ENCODE results near the gene PTCH1.

PTCH1 gene

DNA sequence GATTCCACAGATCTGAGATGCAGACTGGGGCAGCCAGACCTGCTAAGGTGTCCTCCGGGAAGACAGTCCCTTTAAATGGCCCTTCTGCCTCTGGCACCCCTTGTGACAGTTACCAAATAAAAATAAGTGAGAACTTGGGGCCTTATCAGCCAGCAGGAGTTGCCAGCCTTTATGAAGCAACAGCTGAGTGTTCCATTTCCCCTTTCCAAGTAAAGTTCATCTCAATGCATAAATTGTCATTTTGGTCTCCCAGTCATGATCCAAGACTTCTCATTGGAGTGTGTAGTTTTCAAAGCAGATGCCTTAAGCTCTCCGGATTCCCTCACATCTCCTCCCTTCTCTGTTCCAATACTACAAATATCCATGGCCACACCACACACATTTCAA lies 4.1 kb downstream of the PTCH1 start:
- DNase-seq (ENCODE audit: low read depth in 2 of 2), result no peak

DNA sequence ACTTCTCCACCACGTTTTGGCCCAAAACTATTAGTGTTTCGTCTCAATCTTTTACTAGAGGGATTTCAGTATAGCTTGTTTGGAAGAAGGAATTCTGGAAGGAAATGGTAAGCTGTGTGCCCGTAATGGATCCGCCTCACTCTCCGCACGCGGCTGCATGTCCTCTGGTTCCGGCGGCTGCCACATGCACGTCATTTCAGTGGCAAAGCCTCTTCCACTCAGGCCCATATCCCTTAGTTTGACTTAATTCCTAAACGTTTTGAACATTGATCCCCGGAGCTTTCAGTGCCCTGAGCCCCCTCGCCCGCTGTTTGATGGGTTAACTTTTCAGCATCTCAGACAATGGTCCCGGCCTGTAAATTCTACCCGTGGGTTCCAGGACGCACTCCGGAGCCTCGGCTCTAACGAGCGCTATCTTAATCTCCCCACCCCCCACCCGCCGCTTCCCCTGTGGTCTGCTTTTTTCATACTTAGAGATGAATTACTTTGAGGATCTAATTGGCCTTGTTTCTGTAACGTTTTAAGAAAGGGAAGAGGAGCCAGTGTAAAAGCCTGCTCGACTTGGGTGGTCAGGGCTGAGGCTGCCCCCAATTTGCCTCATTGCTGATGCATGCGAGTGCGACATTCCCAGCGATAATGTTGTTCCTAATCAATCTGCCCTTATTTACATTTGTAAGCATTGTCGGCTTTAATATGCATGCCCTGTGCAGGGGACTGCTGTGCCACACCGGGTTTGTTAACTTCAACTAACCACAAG lies 4.6 kb downstream of the PTCH1 start:
- DNase-seq (ENCODE audit: low read depth in 2 of 2), result no peak

DNA sequence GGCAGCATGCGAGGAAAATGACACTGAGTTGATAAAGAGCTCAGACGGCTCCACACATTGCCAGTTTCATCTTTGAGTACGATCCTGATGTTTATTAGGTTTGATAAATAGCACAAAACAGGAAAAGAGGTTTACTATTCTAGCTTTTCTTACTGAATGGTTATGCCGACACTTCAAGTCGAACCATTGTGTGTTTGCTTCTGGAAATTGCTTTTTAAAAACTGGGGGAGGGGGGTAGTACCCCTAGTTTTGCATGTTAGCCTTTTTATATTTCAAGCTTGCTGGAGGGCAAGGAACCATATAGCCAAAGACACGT lies 5.2 kb downstream of the PTCH1 start:
- DNase-seq (ENCODE audit: low read depth in 2 of 2), result no peak

DNA sequence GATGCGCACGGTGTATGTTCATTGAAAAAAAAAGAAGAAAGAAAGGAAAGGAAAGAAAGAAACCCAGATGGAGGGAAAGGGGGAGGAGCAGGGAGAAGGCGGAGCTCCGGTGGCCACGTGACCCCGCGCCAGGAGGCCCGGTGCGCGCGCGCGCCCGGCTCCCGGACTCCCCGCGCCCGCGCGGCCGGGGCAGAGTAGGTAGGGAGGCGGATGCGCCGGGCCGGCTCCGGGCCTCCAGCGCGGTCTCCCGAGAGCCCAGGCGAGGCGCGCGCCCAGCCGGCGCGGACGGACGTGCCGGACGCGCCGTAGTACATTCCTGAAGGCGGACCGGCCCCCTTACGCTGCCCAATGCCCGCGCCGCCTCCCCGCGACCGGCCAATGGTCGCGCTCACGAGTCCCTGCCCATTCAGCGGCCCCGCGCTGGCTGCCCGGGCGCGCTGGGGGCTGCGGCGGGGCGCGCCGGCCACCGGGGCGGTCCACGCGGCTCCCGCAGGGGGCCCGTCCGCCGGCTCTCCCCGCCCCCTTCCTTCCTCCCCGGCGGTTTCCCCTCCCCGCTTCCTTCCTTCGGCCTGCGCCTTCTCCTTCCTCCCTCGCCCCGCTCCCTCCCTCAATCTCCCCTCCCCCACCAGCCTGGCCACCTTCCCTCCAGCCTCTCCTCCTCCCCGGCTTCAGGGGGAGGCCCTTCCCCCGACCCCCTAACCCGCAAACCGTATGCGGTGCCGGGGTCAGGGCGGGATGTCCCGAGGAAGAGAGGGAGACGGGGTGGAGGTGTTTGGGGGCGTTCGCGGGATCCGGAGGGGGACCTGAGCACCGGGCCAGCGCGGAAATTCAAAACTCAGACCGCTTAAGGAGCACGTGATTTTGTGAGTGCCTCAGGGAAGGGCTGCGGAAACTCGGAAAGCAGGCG lies 5.8 kb downstream of the PTCH1 start:
- peak; percentile 53 to 74 for DNase-seq (ENCODE audit: low read depth in 2 of 2)

DNA sequence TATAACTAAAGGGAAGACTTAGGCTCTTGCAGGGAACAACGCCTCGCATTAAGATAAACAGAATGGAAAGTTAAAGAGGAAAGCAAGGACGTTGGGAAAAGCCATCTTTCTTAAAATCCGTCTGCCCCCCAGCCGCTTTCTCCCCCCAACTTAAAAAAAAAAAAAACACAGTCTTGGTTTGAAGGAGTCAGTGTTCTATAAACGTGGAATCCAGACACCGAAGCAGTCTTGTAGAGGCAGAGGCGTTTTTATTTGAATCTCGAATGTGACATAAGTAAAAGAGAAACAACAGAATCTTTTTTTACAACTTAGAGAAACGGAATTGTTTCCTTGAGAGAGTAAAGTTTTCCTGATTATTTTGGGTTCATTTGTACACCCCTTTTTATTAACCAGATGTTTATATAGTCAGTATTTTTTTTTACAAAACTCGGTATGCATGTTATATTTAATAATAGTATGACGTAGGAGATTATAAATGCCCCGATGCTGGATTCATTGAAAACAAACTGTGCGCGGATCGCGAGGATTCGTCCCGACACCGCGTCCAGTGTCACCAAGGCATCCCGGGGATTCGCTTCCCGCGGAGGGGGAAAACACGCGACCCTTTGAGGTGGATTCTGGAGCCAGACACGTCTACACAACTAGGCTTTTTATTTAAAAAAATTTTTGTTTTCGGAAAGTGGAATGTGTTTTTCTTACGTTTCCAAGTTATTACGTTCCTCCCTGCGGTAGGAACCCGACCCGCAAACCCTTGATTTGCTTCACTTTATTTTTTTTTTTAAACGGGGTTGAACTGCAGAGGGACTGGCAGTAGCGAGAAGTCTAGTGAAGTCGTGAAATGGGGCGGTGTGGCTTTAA lies 6.7 kb downstream of the PTCH1 start:
- DNase-seq (ENCODE audit: low read depth in 2 of 2), result no peak

DNA sequence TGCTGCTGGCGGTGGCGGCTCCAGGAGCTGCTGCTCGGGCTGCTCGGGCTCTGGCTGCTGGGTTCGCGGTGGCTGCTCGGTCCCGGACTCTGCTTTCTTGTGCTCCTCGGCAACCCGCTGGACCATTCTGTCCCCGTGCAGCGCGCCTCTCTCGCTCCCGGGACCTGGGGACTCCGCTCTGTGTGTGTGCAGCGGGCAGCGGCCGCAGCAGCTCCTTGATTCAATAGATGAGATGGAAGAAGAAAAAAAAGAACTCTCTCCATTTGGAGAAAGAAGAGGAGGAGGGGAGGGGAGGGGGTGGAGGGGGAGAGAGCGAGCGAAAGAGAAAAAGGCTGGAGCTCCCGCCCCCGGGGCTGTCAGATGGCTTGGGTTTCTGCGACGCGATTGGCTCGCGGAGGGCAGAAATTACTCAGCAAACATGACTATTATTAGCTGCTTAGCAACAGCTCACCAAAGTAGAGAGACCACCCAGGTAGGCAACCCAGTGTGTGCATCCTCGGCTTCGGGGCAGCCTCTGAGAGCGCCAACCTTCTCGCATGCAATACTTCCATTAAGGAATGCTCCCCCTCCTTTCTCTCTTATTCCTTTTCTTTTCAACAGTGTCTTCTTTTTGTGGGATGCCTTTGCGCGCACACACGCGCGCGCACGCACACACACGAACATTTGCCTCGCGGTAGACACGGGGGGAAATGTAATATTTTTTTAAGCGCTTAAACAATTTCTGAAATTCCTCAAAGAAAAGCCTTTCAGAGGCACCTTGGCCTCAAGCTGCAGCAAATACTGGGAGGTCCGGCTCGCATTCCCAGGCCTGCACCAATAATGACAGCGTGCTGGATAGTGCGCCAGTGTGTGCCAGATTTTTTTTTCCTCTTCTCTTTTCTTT lies 7.6 kb downstream of the PTCH1 start:
- peak in 1 of 2 donors; percentile 48 for DNase-seq (ENCODE audit: low read depth in 2 of 2)

DNA sequence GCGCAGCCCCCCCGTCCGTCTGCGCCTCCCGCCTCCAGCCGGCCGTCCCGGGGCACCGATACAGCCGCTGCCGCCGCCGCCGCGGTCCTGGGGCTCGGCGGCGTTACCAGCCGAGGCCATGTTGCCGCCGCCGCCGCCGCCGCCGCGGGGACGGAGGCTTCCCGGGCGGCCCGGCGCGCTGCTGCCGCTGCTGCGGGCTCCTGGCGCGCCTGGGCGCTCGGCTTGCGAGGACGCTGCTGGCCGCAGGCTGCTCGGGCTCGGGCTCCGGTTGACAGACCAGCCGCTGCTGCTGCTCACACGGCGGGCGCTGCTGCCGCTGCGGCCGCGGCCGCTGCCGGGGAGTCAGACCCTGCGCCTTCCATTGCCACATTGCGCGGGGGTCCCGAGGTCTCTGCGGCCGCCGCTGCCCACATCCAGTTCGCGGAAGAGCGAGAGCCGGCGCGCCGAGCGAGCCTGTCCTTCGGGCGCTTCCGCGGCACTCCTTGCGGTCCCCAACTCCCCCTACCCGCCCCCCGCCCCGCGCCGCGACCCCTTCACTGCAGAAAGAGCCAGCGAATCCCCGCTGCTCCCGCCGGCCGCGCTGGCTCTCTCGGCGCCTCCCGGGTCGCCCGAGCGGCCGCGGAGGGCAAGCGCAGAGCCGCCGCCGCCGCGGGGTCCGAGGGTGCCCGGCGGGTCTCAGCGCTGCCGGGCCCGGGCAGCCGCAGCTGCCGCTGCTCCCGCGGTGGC lies 8.4 kb downstream of the PTCH1 start:
- DNase-seq (ENCODE audit: low read depth in 2 of 2), result no peak

DNA sequence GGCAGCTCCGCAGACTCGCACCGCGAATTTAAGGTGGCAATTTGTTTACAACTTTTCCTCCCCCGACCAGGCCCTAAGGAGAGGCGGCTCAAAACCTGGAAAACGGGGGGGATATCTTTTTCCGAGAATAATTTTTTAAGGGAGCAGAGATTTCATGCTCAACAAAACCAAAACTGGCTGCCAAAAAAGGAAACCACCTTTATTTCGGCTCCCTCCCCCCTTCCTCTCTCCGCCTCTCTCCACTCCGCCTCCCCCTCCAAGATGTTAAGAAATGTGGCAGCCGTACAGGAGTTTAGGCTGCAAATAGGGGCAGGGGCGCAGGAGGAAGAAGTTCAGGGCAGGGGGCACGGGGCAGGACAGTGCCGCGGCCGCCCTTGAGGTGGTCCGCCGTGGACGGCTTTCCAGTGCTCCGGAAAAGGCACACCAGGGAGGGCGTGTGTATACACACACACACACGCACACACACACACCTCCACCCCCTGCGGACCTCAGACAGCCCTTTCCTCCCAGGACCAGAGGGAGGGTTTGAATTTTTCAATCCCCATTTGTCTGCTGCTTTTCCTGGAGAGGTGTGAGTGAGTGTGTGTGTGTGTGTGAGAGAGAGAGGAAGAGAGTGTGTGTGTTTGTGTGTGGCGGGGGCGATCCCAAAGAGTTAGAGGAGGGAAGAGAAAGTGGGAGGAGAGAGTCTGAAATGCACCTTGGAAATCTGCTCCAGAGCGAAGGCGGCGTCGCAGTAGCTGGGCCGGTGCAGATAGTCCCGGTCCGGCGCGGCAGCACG lies 9.1 kb downstream of the PTCH1 start:
- DNase-seq (ENCODE audit: low read depth in 2 of 2), result peak in 1 of 2 donors; percentile 21

DNA sequence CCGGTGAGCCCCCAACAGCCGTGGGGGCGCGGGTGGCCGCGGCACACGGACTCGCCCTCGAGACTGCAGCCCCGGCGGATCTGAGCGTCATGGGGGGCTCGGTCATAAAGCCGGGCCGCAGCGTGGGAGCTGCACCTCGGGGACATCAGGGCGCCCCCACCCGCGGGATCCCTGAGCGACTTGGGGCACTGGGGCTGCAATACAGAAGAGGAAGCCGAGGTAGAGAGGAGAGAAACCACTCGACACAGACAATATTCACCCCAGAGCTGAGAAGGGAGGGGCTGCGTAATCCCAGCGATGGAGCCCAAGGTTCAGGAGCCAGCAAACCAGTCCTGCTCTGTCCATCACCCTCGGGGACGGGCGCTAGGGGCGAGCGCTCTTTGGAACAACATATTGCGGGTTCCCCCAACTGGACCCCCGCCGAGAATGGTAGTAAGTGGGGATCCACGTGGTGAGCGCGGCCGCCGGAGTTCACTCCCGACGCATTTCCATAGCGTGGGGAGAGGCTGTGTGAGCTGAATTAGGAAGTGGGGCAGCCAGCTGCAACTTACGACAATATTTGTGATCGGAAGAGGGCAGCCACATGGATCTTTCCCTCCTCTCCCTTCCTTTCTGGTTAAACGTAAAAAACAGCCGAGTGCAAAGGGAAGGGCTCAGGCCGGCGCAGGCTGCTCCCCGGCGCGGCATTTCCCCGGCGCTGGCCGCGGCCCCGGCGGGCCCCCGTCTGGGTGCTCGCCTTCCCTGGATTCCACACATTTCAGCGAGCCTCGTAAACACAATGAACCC lies 9.9 kb downstream of the PTCH1 start:
- DNase-seq (ENCODE audit: low read depth in 2 of 2), result peak in 1 of 2 donors; percentile 28

DNA sequence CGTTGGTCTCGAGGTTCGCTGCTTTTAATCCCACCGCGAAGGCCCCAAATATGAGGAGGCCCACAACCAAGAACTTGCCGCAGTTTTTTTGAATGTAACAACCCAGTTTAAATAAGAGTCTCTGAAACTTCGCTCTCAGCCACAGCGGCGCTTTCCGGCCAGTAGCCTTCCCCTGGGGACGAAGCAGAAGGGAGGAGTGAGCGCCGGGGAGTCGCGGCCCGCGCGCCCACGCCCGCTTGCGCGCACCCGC lies 10.4 kb downstream of the PTCH1 start:
- no peak for DNase-seq (ENCODE audit: low read depth in 2 of 2)

DNA sequence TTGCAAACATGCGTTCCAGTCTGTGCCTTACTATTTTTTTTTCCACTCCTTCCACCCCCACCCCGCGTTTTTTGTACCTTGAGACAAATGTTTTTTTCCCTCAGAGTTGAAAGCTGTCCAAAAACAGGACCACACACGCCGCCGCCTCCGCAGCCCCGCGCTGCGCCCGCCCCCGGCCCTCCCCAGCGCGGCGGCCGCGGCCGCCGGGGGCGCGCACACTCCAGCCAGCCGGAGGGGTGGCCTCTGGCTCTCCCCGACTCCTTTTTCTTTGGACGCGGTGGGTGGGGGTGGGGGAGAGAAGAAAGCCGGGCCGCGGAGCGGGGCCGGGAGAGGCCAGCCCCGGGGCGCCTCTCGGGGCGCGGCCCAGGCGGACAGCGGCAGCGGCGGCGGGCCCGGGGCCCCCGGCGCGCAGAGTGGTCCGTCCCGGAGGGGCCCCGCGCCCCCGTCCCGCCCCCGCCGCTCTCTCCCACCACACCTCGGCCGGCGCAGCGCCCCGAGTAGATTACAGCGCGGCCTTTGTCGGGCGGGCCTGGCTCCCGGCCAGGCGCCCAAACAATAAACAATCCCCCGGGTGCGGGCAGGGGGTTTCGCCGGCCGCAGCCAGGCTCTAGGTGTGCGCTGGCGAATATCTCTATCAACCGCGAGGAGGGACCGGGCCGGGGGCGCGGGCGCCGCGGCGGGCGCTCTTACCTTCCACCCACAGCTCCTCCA lies 10.9 kb downstream of the PTCH1 start:
- no peak for DNase-seq (ENCODE audit: low read depth in 2 of 2)

DNA sequence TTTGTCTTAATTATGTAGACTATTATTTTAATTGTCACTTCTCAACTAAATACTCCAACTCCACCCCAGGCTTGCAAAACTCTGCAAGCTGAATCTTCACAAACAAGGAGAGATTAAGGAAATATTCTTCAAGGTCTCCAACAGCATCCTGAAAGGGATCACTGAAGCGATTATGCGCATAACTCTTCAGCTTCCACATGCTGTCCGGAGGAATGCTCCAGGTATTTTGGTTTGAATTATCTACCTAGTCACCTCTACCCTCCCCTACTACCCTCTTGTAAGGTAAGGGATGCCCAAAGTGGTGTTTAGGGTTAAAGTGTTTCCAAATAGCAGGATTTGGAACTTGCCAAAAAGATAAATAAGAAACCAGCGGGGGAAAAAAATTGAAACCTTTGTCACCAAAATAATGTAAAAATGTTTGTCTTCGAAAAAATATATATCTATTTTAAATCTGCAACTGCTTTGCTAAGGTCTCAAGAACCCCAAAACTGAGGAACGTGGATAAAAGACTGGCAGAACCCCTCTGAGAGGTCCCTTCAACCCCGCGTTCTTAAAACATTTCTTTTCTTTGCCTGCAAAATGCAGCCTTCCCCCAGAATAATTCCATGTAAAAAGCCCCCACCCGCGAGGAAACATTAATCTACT lies 11.6 kb downstream of the PTCH1 start:
- no peak for DNase-seq (ENCODE audit: low read depth in 2 of 2)

DNA sequence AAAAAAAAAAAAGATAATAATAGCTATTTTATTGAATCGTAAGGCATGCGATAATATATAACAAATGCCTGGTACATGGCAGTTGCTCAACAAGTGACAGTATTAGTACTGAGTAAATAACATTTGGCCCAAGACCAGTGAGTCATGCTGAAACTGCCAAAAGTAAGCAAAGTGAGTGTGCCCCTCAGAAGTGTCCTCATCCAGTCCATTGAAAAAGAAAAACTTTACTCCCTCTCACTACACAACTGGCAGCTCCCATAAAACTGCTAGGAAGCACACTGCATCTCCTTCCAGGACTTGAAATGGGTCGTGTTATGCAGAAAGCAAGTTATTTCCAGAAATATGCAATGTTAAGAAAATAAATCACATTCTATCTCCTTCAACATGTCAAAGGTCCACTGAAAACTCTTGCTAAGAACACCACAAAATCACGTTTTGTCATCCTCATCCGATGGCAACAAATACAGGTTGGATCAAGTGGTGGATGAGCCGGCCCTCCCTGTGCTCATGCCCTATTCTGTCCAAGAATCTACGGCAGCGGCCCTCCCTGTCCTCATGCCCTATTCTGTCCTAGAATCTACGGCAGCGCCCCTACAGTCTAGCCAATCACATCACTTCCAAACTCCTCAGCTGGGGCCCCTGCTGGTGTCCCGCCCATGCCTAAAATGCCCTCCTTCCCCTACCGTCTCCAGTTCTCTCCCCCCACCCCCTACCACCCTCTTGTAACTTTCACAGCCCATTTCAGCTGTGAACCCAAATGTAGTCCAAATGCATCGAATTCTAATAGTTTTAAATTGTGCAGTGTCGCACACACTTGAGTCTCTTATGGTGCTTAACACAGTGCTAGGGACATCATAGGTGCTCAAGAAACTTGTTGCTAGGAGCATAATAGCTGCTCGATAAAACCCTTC lies 12.5 kb downstream of the PTCH1 start:
- no peak for DNase-seq (ENCODE audit: low read depth in 2 of 2)

DNA sequence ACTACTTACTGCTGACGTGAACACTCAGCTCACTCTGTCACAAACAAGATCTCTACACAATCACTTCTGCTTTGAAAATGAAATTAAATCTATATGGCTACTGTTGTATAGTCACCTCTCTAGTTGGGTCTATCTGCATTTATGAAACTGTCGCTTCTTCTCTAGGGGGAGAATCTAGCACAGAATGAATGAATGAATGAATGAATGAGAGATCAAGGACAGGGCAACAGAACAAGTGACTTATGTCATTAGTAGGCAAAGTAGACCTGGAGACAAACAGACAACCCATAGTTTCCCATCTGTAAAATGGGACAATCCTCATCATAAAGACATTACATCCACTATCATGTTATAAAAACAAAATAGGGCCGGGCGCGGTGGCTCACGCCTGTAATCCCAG lies 13.4 kb downstream of the PTCH1 start:
- DNase-seq (ENCODE audit: low read depth in 2 of 2), result no peak

DNA sequence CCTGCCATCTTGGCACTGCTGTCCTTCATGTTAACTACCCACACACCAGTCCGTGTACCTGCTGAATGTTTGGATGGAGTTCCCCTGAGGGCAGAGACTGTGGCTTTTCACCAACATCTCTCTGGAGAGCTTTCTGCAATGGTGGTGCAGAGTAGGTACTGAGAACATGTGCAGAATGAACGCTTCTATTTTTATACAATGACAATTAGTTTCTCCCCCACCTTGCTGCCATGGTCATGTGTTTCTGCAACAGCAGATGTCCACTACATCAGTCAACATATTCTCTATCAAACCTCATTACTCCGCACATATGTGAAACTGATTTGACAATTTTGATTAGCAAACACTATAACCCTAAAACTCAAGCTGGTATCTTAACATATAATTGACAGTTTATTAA lies 14.5 kb downstream of the PTCH1 start:
- DNase-seq (ENCODE audit: low read depth in 2 of 2), result no peak

DNA sequence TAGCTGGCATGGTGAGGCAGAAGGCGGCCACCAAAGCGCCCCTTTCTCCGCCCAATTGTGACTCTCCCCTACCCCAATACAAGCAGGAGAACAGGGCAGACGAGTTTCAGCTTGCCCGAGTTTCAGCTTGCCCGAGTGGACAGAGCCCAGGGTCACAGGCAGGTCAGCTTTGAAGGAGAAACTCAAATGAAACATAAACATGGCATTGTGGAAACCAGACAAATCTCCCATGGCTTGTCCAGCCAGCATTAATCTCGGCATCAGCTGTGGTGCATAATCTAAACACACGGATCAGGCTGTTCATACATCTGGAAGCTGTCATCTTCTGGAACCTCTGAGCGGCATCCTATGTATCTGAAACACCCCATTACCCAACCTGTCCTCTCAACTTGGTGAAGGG lies 16.9 kb downstream of the PTCH1 start:
- DNase-seq (ENCODE audit: low read depth in 2 of 2), result no peak

DNA sequence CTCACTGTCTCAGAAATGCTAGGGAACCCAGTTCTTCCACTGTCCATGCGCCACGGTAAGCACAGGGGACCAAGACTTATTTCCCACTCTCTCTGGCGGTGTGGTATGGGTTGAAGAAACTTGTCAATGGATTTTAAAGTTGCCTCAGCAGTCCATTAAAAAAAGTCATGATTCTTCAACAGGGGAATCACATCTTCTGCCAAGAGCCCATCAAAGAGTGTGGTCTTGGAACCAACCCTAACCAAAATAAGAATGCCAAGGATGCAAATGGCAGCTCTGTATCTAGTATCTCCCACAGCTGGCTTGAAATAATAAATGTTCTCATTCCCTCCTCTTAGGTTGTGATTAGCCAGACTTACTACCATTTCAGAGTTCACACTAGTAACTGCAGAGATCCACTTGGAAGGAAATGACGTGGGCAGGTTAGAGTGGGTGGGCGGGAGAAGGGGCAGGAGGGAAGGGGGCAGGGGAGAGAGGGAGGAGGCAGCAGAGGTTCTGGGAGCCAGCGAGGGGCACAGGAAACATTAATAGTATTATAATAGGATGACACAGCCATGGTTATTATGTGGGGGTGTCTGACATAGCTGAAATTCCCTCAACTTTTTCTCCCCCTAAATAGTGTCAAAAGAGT lies 17.6 kb downstream of the PTCH1 start:
- no peak for DNase-seq (ENCODE audit: low read depth in 2 of 2)

All from stimulated activated CD8-positive, alpha-beta memory T cell treated with anti-CD3 and anti-CD28 coated beads, Interleukin-2, amount 100 ng/mL, for 1 hour (primary cell).